Measurements from ENCODE around the gene GPSM3.

GPSM3 gene, protein sequence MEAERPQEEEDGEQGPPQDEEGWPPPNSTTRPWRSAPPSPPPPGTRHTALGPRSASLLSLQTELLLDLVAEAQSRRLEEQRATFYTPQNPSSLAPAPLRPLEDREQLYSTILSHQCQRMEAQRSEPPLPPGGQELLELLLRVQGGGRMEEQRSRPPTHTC

DNA sequence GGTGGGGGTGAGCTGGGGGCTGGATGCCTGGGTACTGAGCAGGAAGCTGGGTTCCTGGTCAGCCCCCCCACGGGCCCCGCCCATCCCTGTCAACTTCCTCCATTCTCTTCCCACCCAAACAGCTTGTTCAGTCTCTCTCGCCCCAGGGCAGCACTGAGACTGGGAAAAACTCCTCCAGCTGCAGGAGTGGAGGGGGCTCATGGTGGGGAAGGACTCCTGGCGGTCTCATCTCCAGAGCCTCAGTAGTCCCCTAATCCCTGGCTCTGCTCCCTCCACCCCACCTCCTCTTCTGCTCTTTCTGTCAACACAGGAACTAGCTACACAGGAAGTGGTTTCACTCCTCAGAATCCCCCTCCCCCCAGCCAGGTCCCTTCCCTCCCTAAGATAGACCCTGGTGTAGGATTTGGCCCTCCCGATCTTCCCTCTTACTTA is at the start of gene GPSM3:
Gene GPSM3 (minus strand): TSS at position 36 of the 432 bp plus-strand sequence. CDS start 130 bp downstream, outside the sequence.
- TF ChIP-seq, protein P1, sequence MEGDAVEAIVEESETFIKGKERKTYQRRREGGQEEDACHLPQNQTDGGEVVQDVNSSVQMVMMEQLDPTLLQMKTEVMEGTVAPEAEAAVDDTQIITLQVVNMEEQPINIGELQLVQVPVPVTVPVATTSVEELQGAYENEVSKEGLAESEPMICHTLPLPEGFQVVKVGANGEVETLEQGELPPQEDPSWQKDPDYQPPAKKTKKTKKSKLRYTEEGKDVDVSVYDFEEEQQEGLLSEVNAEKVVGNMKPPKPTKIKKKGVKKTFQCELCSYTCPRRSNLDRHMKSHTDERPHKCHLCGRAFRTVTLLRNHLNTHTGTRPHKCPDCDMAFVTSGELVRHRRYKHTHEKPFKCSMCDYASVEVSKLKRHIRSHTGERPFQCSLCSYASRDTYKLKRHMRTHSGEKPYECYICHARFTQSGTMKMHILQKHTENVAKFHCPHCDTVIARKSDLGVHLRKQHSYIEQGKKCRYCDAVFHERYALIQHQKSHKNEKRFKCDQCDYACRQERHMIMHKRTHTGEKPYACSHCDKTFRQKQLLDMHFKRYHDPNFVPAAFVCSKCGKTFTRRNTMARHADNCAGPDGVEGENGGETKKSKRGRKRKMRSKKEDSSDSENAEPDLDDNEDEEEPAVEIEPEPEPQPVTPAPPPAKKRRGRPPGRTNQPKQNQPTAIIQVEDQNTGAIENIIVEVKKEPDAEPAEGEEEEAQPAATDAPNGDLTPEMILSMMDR (IDR thresholded peaks at IDR 0.05; ENCODE audit: low read depth, low read length): no peak
- H3K4me3 ChIP-seq (ENCODE audit: low read depth, low read length): peak within 1 kb of the TSS; percentile 30; the same call in 1 of the 2 replicates

DNA sequence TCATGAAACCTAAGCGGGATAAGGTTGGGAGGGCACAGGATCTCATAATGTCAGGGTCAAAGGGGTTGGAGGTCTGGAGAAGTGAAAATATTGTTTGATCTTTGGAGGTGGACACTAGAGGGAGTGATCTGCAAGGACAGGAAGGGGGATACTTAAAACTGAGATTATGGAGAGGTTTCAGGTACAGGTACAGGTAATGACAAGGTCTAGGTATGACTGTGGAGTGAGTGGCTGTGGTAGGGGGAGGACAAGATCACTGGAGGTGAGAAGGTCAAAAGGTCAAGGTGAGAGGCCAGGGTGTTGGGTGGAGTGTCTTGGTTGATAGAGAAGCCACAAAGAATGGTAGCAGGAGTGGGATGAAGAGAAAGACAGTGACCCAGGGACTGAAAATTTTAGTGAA is 48.2 kb upstream of the GPSM3 start:
- no peak overlapping the region for H3K4me3 ChIP-seq (ENCODE audit: low read depth, low read length)
- TF ChIP-seq, protein P1 (IDR thresholded peaks at IDR 0.05; ENCODE audit: low read depth, low read length): no peak

DNA sequence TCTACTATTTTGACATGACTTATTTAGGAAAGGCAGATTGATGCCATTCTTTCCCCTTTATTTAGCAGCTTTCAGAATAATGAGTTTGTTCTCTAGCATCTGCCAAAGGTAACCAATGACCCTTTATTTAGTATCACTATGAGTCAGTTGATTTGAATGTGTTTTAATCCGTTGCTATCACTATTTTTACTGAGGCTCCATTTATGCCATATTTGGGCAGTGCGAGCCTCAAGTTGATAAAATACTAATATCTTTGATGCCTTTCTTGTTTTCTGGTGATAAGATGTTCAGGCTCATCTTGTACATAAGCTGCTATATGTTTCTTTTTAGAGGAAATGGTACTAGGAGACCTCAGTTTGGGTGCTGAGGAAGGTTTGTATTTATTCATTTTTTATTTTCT is 47.0 kb upstream of the GPSM3 start:
- TF ChIP-seq, protein P1 (IDR thresholded peaks at IDR 0.05; ENCODE audit: low read depth, low read length): no peak
- H3K4me3 ChIP-seq (ENCODE audit: low read depth, low read length): no peak overlapping the region

DNA sequence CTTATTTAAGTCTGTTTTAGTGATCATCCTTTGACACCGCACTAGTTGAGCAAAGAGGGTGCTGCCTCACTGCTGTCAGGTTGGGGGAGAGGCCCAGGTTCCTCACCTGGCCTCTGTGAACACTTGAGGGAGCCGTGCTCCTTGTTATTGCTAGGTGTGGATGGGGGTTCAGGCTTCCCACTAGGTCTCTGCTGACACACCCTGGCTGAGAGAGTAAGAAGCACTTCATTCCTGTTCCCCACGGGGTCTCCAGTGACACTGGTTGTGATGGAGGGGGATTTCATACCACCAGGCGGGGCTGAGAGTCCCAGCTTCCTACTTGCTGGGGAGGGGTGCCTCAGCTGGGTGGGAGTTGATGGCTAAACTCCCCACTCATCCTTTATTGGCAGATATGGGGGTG is 42.5 kb upstream of the GPSM3 start:
- TF ChIP-seq, protein P1 (IDR thresholded peaks at IDR 0.05; ENCODE audit: low read depth, low read length): no peak
- no peak overlapping the region for H3K4me3 ChIP-seq (ENCODE audit: low read depth, low read length)

DNA sequence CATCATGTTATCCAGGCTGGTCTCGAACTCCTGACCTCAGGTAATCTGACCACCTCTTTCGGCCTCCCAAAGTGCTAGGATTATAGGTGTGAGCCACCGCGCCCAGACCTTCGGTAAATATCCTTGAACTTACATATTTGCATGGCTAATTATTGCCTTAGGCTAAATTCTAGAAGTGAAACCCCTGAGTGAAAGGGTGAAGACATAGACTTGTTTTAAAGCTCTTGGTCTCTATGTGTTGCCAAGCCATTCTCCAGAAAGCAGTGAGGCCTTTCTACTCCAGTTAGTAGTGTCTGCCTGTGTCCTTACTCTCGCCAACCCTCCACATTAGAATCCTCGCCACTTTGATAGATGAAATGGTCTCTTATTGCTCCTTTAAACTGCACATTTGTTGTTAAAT is 34.0 kb upstream of the GPSM3 start:
- TF ChIP-seq, protein P1 (IDR thresholded peaks at IDR 0.05; ENCODE audit: low read depth, low read length): no peak
- H3K4me3 ChIP-seq (ENCODE audit: low read depth, low read length): no peak overlapping the region

DNA sequence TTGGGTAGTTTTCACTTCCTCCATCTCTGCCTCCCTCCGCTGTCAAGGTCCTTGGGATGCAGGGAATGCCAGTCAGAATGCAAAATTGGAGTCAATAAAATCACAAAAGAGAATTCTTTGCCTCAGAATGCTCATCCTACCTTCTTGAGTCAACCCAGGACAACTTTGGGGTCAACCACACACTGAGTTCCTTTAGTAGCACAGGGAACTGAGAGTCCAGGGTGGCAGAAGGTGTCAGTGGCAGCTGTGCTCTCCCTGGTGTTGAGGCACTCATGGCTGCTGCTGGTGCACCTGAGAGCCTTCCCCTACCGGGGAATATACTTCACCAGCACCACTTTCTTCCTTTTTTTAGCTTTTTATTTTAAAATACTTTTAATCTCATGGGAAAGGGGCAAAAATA is 32.3 kb upstream of the GPSM3 start:
- H3K4me3 ChIP-seq (ENCODE audit: low read depth, low read length): no peak overlapping the region
- TF ChIP-seq, protein P1 (IDR thresholded peaks at IDR 0.05; ENCODE audit: low read depth, low read length): no peak

DNA sequence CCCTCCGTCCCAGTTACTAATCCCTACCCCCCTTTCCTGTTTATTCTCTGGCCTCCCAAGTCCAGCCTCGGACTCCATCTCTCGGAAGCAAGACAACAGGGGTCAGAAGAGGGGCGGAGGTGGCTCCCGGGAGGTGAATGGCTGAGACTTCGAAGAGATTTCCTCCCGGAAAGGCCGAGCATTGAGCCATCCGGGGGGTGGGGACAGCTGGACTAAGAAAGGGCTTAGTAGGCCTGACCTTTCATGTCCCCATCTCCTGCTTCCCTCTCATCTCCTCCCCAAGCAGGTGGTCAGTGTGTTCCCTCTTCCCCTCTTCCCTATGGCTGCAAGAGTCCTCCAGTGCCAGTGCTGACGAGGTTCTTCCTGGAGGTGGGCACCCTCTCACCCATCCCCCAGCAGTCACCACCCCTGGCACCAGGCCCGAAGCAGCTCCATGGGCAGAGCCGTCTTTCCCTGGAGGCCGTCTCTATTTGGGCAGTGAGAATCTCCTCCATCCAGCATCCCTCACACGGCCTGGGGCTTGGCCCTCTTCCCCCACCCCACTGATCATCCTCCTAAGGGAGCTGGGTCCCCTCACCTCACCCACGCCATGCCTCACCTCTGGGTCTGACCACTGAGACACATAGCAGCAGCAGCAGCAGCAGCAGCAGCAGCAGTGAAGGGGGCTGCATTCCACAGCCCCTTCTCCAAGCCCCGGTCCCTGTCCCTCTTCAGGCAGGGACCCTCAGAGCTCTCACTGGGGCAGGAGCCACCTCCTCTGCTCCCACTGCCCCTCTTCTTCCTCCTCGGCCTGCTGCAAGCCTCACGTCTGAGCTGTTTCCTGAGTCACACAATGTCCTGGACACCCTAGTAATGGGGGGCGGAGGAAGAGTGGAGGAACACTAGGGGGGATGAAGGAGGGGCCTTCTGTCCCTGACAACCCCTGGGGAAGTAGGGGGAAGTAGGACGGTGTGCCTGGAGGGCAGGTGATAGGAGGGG is 31.1 kb upstream of the GPSM3 start, which contains the start of gene NOTCH4:
Gene NOTCH4 (minus strand): TSS at position 810 of the 978 bp plus-strand sequence. CDS start 139 bp downstream, at position 671.
- TF ChIP-seq, protein P1 (IDR thresholded peaks at IDR 0.05; ENCODE audit: low read depth, low read length): no peak
- no peak within 1 kb of the TSS for H3K4me3 ChIP-seq (ENCODE audit: low read depth, low read length)

Data from WI38 (cell line).